GM13976 (cell line): ENCODE measurements around the gene NDUFB10.

ENCODE experiments used
- DNase-seq: peaks from one replicate; pipeline ENCODE4 v3.0.0; 2012; ENCODE audit warnings: low spot score
- CTCF ChIP-seq: IDR thresholded peaks from 2 replicates; pipeline ENCODE4 v1.5.1; 2012; ENCODE audit warnings: borderline replicate concordance, mild to moderate bottlenecking; ENCODE audit not compliant: insufficient read depth; ENCODE audit errors: extremely low read depth, missing control alignments, control extremely low read depth
- in situ Hi-C: fragments of 300-500 bp; cut with MboI; formaldehyde crosslinking; loops from one replicate; pipeline ENCODE4 v1.12.0; 2022; ENCODE audit warnings: low sequenced_read_pairs, mixed read lengths, inconsistent platforms; ENCODE audit not compliant: unreplicated experiment

The NDUFB10 gene

GRCh38 chr16:2004795-2005517 is 45.6 kb downstream of the NDUFB10 start:
- in situ Hi-C loops, result loop anchor here (25.0 kb wide), 1 partner anchor 482 kb away; the partner anchor contains the start of gene TBC1D24
- TF ChIP-seq CTCF, result no peak
- DNase-seq, result no peak

- in situ Hi-C loops, result loop anchor here (25.0 kb wide), 1 partner anchor 482 kb away; the partner anchor contains the start of gene TBC1D24
- no peak for DNase-seq
- peak; percentile 8 for TF ChIP-seq CTCF
Measured at GRCh38 chr16:2005646-2006045, 46.3 kb downstream of the NDUFB10 start.

GRCh38 chr16:2006317-2006716 is 47.0 kb downstream of the NDUFB10 start:
- no peak for TF ChIP-seq CTCF
- in situ Hi-C loops, result loop anchor here (25.0 kb wide), 1 partner anchor 481 kb away; the partner anchor contains the start of gene TBC1D24
- DNase-seq, result no peak

GRCh38 chr16:2007081-2007836 is 47.9 kb downstream of the NDUFB10 start:
- no peak for TF ChIP-seq CTCF
- in situ Hi-C loops, result loop anchor here (25.0 kb wide), 1 partner anchor 480 kb away; the partner anchor contains the start of gene TBC1D24
- DNase-seq, result no peak

GRCh38 chr16:2008009-2008526 is 48.7 kb downstream of the NDUFB10 start:
- DNase-seq, result no peak
- in situ Hi-C loops, result loop anchor here (25.0 kb wide), 1 partner anchor 479 kb away; the partner anchor contains the start of gene TBC1D24
- no peak for TF ChIP-seq CTCF

GRCh38 chr16:2008631-2009163 is 49.4 kb downstream of the NDUFB10 start:
- no peak for TF ChIP-seq CTCF
- no peak for DNase-seq
- in situ Hi-C loops, result loop anchor here (25.0 kb wide), 1 partner anchor 479 kb away; the partner anchor contains the start of gene TBC1D24
